Brain pericyte (primary cell): ENCODE results near the gene EIF2B2.
"Not testable (repeated sequence)": the region's sequence is repeated elsewhere in the genome, so short reads cannot be mapped to it uniquely, and the experiment has no call there.

Source experiments
- DNase-seq: peaks from one replicate; pipeline ENCODE4 v3.0.0-alpha.2; 2012; ENCODE audit warnings: low read depth, low spot score

The EIF2B2 gene

GRCh38 chr14:74988993-74989392 is 13.7 kb upstream of the EIF2B2 start:
- no peak for DNase-seq

- DNase-seq: not testable (repeated sequence)
Measured at GRCh38 chr14:74994182-74994581, 8.5 kb upstream of the EIF2B2 start.

- not testable (repeated sequence) for DNase-seq
Measured at GRCh38 chr14:74995781-74996180, 6.9 kb upstream of the EIF2B2 start.

GRCh38 chr14:75001261-75001660 is 1.5 kb upstream of the EIF2B2 start:
- DNase-seq: no peak

GRCh38 chr14:75001899-75002298 is 822 bp upstream of the EIF2B2 start:
- DNase-seq: no peak

- DNase-seq: no peak
Measured at GRCh38 chr14:75003250-75004027, 718 bp downstream of the EIF2B2 start.

GRCh38 chr14:75005357-75005756 is 2.6 kb downstream of the EIF2B2 start:
- DNase-seq: no peak

GRCh38 chr14:75009176-75009575 is 6.5 kb downstream of the EIF2B2 start:
- DNase-seq: no peak

GRCh38 chr14:75010472-75011093 is 7.9 kb downstream of the EIF2B2 start:
- DNase-seq: no peak

- DNase-seq: no peak
Measured at GRCh38 chr14:75011356-75011994, 8.8 kb downstream of the EIF2B2 start.

GRCh38 chr14:75013290-75013689 is 10.6 kb downstream of the EIF2B2 start:
- no peak for DNase-seq

GRCh38 chr14:75015496-75015895 is 12.8 kb downstream of the EIF2B2 start:
- DNase-seq: no peak

GRCh38 chr14:75016815-75017214 is 14.1 kb downstream of the EIF2B2 start:
- no peak for DNase-seq

GRCh38 chr14:75018694-75019093 is 16.0 kb downstream of the EIF2B2 start:
- no peak for DNase-seq

- no peak for DNase-seq
Measured at GRCh38 chr14:75022655-75023054, 19.9 kb downstream of the EIF2B2 start.

GRCh38 chr14:75023108-75023507 is 20.4 kb downstream of the EIF2B2 start:
- no peak for DNase-seq

GRCh38 chr14:75025082-75025481 is 22.4 kb downstream of the EIF2B2 start:
- no peak for DNase-seq

- no peak for DNase-seq
Measured at GRCh38 chr14:75025876-75026275, 23.2 kb downstream of the EIF2B2 start.

- DNase-seq: no peak
Measured at GRCh38 chr14:75030147-75030546, 27.4 kb downstream of the EIF2B2 start.

- DNase-seq: no peak
Measured at GRCh38 chr14:75032939-75033338, 30.2 kb downstream of the EIF2B2 start.

- DNase-seq: no peak
Measured at GRCh38 chr14:75040507-75040906, 37.8 kb downstream of the EIF2B2 start.

- DNase-seq: no peak
Measured at GRCh38 chr14:75040959-75041358, 38.2 kb downstream of the EIF2B2 start.

- no peak for DNase-seq
Measured at GRCh38 chr14:75041613-75042012, 38.9 kb downstream of the EIF2B2 start.
